A673 (cell line): ENCODE results near the gene MTARC1.

ENCODE experiments used
- EZH2 ChIP-seq: fragments of 200-600 bp; sonication (generic); IDR thresholded peaks from 2 replicates; pipeline ENCODE4 v1.6.1; 2017; ENCODE audit warnings: borderline replicate concordance, low read depth, mild to moderate bottlenecking, mixed read lengths, antibody characterized with exemption, low read length; ENCODE audit not compliant: poor library complexity, severe bottlenecking
- TF ChIP-seq, protein P1 (sequence below): fragments of 300-800, 200-600 bp; sonication (generic); conservative IDR thresholded peaks from 2 replicates; pipeline ENCODE4 v1.5.1; 2017; ENCODE audit warnings: low read depth, mild to moderate bottlenecking, antibody characterized with exemption, low read length, moderate library complexity, mixed read lengths

DNA sequence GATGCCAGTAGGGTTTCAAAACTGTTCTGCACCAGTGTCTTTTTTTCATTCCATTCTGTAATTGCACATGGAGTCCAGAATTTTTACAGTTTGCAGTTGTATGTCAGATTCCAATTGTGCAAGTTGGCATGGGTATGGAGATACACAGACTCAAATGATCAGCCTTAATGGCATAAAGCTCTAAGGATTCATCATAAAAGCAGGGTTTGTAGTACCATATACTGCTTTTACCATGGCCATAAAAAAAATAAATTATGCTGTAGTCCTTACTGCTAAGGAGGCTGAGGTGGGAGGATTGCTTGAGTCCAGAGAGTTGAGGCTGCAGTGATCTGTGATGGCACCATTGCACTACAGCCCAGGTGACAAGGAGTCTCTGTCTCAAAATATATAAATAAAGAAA lies 10.3 kb downstream of the MTARC1 start:
- TF ChIP-seq, protein P1, sequence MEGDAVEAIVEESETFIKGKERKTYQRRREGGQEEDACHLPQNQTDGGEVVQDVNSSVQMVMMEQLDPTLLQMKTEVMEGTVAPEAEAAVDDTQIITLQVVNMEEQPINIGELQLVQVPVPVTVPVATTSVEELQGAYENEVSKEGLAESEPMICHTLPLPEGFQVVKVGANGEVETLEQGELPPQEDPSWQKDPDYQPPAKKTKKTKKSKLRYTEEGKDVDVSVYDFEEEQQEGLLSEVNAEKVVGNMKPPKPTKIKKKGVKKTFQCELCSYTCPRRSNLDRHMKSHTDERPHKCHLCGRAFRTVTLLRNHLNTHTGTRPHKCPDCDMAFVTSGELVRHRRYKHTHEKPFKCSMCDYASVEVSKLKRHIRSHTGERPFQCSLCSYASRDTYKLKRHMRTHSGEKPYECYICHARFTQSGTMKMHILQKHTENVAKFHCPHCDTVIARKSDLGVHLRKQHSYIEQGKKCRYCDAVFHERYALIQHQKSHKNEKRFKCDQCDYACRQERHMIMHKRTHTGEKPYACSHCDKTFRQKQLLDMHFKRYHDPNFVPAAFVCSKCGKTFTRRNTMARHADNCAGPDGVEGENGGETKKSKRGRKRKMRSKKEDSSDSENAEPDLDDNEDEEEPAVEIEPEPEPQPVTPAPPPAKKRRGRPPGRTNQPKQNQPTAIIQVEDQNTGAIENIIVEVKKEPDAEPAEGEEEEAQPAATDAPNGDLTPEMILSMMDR, result no peak
- no peak for TF ChIP-seq EZH2
